SKM-1 (cell line): ENCODE results near the gene HES4.
"Not testable (repeated sequence)": the region's sequence is repeated elsewhere in the genome, so short reads cannot be mapped to it uniquely, and the experiment has no call there.

Experiments used
- DNase-seq: peaks from one replicate; lab custom pipeline; 2025; ENCODE audit not compliant: unreplicated experiment; lab: John Stamatoyannopoulos, UW

Gene HES4

DNA sequence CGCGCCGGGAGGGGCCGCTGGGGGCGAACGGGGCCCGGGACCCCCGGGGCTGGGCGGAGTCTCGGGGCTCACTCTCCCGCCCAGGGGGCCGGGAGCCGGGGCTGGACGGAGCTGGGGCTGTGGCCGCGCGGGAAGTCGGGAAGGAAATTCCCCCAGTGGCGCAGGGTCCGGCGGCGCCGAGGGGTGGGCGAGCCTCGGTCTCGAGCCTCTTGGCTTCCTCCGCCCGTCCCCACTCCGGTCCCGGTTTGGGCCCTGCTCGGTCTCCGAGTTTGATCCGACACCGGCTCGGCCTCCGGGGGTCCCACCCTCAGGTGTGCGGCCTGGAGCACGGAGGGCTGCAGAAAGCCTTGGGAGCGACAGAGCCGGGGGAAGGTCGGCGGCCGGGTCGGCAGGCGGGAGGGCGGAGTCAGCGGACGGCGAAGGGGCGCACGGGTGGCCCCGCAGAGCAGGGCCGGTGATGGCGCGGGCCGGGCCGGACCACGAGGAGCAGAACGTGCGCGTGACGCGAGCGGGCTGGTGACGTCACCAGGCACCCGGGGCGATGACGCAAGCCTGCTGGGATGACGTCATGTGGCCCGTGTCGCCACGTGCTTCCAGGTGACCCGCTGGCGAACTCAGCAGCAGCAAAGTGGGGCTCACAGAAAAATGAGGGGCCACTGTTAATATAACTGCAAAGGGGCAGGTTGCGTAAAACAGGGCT, 610 bp upstream of the HES4 start:
- DNase-seq = no peak

DNA sequence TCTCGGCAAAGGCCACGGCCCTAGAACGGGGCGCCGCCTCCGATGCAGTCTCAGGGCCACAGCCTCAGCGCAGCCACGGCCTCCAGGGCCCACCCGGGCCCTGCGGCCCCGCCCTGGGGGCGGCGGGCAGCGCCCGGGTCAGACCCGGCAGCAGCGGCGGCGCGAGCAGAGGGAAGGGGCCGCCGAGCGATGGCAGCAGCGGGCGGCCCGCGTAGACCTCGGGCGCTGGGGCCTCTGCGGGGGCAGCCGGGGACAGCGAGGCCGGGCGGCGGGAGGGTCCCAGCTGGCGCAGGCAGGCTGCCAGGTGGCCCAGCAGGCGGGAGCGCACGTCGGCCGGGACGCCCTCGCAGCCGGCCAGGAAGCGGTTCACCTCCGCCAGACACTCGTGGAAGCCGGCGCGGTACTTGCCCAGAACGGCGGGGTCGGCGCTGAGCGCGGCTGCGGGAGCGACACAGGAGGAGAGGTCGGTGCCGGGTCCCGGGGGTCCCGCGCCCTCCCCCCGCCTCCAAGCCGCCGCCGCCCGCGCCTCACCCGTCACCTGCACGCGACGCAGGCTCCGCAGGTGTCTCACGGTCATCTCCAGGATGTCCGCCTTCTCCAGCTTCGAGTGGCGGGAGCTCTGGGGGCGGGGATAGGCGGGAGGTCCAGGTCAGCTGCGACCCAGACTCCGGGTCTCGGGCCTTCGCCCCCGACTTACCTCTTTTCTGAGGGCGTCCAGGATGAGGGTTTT, 737 bp downstream of the HES4 start:
- DNase-seq = no peak

DNA sequence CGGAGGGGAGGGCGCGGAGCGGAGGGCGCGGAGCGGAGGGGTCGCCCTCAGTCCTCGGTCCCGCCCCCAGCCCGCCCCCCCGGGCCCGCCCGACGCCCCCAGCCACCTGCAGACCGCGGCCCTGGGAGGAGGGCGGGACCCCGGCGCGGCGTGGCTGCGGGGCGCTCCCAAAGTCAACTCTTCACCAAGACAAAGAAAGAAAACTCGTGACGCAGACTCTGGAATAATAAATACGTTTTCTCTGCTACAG, 1.2 kb downstream of the HES4 start:
- no peak for DNase-seq

DNA sequence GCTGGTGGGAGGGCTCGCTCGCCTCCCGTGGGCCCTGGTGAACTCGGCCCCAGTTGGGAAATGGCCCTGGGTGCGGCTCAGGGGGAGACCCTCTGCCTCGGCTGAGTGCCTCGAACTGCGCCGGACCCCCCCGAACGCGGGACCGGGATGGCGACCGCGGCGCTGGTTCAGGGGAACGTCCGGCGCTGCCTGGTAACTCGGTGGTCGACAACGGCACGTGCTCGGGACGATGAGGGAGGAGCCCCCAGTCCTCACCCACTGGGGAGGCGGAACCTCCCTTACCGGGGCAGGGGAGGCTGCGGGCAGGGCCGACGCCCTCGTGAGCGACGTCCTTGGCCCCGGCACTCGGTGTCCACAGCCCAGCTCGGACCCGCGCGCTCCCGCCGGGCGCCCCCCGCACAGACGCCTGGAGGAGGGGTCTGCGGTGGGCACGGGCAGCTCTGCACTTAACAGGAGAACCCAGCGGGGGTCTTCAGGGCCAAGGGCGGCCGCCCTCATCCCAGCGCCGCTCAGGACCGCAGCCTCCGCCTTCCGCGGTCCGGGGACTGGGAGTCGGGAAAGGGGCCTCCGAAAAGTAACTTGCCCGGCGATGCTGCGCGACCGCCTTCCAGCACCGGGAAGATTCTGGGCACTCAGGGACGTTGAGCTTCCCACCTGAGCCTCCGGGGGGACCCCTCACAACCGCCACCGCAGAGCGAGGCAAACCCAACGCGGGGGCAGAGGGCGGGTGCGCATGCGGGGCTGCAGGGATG, 1.7 kb downstream of the HES4 start:
- no peak for DNase-seq

DNA sequence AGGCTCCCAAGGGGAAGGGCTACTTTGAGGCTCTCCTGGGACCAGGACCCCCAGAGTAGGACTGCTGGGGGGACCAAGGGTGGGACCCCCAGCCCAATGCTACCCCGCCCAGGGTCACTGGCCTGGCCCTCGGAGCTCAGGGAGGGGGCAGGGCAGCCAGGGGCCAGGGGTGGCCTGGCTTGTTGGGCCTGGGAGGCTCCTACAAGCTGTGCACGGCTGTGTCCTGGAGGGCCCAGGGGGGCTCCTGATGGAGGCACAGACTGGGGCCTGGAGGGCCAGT, 2.2 kb downstream of the HES4 start:
- DNase-seq = no peak

DNA sequence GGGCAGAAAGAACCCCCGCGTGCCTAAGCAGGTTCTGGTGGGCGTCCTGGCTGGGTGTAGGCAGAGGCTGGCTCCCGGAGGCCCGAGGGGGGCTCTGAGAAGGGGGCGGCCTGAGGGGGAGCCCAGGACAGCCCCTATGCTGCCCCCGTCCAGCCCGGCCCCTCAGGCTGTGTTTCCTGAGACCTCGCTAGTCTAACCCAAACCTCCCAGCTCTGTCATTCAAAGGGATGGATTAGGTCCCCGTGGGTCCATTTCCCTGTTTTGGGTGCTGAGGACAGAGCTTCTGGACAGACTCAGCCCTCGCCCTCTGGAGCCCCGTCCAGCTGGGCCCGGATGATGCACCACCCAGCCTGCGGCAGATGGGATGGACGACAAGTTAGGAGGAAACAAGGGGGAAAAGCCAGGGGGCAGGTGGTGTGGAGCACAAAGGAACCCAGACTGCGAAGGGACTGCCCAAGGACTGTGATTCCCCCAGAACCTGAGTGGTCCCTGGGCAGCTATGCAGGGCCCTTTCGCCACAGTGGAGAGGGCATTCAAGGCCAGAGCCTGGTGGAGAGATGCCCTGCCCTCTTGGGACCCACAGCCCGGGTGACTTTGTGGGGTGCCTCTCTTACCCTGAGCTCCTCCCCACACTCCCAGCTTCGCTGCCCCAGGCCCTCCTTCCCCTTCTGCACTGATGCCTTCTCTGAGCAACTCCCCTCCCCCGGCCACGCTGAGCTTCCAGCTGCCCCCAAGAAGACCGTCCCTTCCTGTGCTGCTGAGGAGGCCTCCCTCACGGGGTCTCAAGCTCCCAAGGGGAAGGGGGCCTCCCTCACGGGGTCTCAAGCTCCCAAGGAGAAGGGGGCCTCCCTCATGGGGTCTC, 2.8 kb downstream of the HES4 start:
- no peak for DNase-seq

DNA sequence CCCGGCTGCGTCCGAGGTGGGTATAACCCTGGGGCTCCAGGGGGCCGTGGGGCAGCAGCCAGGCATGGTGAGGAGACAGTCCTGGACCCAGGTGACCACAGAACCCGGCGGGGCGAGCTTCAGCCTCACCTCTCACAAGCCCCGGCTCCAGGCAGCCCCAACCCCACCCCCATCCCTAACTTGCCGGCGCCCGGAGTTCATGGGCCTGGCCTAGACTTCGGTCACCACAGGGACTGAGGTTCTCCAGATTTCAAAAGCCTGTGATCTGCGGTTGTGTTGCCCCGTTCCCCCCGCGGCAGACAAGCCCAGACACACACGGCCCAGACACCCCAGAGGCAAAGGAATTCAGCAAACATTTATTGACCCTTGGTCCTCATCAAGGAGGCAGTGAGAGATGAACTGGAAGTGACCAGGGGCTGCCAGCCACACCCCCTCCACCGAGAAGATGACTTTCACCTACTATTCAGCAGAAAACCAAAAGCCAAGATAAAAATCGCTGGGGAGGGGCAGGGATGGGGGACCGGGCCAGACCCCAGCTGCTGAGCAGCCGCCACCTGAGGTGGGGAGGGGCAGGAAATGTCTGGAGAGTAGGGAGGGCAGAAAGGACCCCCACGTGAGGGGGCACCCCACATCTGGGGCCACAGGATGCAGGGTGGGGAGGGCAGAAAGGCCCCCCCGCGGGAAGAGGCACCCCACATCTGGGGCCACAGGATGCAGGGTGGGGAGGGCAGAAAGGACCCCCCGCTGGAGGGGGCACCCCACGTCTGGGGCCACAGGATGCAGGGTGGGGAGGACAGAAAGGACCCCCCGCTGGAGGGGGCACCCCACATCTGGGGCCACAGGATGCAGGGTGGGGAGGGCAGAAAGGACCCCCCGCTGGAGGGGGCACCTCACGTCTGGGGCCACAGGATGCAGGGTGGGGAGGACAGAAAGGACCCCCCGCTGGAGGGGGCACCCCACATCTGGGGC, 3.9 kb downstream of the HES4 start:
- no peak for DNase-seq

DNA sequence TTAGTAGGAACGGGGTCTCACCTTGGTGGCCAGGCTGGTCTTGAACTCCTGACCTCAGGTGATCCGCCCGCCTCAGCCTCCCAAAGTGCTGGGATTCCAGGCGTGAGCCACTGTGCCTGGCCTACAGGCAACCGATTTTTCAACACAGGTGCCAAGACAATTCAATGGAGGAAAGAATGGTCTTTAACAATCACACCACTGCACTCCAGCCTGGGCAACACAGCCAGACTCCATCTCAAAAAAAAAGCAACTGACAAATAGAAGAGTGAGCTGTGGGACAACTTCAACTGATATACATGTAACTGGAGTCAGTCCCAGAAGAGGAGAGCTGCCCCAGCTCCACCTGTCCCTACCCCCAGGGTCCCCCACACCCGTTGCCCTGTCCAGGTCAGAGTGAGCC, 5.4 kb downstream of the HES4 start:
- DNase-seq = not testable (repeated sequence)

DNA sequence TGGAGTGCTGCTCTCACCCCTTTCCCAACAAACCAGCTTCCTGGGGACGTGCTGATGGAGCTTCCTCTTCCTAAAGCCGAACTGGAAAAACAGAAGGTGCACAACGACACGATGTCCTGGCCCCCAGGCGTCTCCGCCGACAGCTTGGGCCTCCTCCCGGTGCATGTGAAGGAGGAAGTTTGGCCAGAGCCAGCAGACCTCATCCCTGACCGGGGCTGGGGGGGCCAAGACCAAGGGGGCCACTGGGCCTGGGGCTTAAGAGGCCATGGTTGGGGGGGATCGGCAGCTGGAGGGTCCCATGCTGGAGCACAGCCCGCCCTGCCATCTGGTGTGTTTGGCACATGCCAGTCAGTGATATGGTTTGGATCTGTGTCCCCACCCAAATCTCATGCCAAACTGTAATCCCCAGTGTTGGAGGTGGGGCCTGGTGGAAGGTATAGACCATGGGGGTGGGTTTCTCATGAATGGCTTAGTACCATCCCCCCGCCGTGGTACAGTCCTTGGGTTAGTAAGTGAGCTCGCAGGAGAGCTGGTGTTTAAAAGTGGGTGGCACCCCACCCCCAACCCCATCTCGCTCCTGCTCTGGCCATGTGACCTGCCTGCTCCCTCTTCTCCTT, 6.4 kb downstream of the HES4 start:
- no peak for DNase-seq

DNA sequence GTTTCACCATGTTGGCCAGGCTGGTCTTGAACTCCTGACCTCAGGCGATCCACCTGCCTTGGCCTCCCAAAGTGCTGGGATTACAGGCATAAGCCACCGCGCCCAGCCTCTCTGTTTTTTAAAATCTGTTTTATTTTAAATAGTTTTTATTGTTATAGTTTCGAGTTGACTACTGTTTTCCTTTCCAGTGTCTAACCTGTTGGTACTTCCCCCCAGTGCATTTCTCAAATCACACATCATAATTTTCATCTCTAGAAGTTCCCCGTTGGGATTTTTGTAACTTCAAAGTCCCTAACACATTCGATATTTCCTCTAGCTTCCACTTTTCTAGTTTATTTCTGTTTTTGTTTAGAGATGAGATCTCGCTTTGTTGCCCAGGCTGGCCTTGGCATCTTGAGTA, 7.5 kb downstream of the HES4 start:
- DNase-seq = no peak

DNA sequence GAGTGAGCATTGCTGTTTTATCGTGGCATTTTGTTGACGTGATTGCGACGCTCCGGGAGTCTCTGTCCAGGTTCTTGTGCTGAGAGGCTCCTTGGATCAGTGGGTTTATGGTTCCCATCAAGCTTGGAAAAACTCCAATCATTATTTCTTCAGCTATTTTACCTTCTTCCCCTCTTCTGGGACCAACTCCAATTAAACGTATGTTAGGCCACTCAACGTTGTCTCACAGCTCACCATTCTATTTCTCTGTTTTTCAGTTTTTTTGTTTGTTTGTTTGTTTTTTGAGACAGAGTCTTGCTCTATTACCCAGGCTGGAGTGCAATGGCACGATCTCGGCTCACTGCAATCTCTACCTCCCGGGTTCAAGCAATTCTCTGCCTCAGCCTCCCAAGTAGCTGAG, 8.0 kb downstream of the HES4 start:
- no peak for DNase-seq

DNA sequence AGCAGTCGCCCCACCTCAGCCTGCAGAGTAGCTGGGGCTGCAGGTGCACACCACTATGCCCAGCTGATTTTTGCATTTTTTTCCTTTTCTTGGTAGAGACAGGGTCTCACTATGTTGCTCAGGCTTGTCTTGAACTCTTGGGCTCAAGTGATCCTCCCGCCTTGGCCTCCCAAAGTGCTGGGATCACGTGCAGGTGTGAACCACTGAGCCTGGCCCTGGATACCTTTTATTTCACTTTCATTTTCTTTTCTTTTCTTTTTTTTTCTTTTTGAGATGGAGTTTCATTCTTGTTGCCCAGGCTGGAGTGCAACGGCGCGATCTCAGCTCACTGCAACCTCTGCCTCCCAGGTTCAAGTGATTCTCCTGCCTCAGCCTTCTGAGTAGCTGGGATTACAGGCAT, 8.6 kb downstream of the HES4 start:
- DNase-seq = not testable (repeated sequence)

DNA sequence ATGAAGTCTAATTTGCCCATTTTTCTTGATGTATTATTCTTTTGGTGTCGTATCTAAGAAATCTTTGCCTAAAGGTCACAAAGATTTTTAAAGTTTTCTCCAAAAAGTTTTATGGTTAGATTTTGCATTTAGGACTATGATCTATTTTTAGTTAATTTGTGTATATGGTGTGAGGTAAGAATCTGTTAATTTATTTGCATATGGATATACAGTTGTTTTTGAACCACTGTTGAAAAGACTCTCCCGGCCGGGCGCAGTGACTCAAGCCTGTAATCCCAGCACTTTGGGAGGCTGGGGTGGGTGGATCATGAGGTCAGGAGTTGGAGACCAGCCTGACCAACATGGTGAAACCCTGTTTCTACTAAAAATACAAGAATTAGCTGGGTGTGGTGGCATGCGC, 11.8 kb downstream of the HES4 start:
- not testable (repeated sequence) for DNase-seq

DNA sequence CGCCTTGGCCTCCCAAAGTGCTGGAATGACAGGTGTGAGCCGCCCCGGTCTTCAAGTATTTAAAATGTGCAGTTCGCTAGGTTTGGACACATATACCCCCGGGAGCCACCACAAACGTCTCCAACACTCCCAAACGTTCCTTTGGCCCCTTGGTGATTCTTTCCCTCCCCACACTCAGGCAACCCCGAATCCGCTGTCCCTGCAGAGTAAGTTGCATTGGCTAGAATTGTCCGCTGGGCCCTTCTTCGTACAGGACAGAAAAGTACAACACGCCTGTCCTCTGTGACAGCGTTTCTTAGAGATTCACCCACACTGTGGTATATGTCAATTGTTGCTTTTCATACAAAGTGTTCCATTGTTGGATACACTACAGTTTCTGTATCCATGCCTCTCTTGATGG, 14.8 kb downstream of the HES4 start:
- no peak for DNase-seq

DNA sequence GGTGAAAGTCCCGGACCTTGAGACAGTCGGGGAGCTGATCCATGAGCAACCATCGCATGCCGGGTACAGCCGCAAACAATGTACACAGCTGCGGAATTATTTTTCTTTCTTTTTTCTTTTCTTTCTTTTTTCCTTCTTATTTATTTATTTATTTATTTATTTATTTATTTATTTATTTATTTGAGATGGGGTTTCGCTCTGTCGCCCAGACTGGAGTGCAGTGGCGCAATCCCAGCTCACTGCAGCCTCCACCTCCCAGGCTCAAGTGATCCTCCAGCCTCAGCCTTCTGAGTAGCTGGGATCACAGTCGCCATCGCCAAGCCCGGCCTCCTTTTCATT, 15.5 kb downstream of the HES4 start:
- DNase-seq = no peak

DNA sequence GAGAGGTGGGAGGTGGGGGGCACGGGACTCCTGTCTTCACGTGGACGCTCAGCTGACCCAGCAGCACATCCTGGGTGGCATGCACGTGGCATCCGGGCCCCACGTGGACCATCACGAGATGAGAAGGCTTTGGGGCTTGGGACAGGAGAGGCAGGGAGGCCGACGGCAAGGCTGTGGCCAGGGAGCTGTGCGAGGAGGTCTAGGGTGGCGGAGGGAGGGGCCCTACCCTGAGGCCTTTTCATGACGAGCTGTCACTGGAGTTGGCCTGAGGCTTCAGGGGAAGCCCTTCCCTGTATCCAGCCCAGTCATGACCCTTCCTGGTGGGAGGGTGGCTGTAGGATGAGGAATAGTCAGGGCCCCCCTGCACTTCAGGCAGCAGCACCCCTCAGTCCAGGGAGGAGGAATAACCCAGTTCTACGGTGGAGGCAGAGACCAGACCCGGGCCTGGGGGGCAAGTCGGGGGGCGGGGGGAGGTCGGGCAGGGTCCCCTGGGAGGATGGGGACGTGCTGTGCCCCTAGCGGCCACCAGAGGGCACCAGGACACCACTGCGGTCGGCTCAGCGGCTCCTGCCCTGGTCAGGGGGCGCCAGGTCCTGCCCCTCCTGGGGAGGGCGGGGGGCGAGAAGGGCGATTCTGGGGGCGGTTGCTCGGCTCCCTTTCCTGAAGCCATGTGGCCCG, 16.0 kb downstream of the HES4 start:
- DNase-seq = no peak

DNA sequence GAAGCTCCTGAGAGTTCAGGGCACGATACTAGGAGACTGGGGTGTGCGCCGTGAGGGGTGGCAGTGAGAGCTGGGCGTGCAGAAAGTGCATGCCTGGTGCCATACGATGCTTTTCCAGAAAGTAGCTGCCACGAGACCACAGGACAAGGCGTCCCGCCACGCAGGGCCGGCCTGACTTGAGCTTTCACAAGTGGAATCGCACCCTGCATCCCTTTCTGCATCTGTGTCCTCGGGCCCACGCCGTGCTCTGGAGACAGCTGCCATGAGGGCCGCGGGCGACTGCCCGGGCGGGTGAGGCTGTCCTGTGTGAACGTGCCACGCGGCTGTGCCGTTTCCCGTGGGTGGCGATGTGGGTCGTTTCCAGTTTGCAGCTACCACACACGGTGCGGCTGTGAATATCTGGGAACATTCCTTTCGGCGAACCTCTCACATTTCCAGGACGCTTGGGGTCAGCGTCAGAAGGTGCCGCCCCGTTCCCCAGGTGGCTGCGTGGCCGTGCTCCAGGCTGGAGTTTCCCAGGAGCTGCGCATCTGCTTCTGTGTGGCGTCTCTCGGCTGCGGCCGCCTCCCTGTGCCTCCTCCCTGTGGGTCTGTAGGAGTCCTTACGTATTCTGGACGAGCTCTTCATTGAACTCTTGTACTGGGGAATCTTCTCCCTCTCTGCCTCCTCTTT, 17.0 kb downstream of the HES4 start:
- DNase-seq = no peak

DNA sequence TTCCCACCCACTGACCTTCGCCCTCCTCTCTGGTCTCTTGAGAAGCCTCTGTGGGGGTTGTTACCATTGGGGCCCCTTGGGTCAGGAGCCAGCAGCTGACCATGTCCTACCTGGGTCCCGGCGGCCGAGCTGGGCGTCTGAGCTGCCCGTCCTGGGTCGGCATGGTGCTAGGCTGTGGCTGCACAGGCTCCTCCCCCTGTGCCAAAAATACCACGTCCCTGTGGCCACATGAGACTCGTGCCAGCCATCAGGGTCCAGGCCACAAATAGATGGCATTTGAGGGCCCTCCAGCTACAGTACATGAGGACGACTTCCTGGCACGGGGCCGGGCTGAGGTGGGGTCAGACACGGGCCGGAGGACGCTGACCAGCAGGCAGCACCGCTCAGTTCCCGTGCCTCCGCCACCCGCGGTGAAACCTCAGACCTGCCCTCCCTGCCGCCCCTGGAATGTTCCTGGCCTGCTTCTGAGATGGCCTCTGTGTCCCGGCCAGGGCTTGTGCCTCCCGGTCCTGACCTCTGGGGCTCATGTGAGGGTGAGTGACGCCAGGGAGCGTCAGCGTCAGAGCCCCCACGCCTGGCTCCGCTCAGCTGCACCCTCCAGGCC, 17.8 kb downstream of the HES4 start, which contains the start of gene PERM1:
TSS of gene PERM1 (minus strand) at position 139 of the 604 bp plus-strand sequence. CDS start 1,064 bp downstream, outside the sequence.
- DNase-seq = no peak
